LHCN-M2 (cell line): ENCODE measurements around the gene MATR3. TPM values are rescaled to one million over a fixed set of nuclear protein-coding genes. Genes with fewer than 3 reads are reported as not detected.
A peak's percentile ranks its signal among the peaks of the same experiment; 100 is the strongest.
"Not testable (repeated sequence)": the region's sequence is repeated elsewhere in the genome, so short reads cannot be mapped to it uniquely, and the experiment has no call there.

Experiments
- DNase-seq: peaks from one replicate; pipeline ENCODE4 v3.0.0-alpha.2; 2012; ENCODE audit warnings: low read depth
- polyA plus RNA-seq: library from polyadenylated mRNA; unstranded; fragments of >200 nt; gene quantifications from one replicate; pipeline ENCODE4 v1.2.1, GENCODE V29; 2012; ENCODE audit warnings: missing spikeins
- total RNA-seq: library from RNA; depleted of rRNA; stranded (reverse); fragments of >200 nt; gene quantifications from 2 replicates; pipeline ENCODE4 v1.2.3, GENCODE V29; 2014; rRNA removed

The MATR3 gene
- 268 and 269 TPM in 2 replicates for total RNA-seq
- polyA plus RNA-seq = 101 TPM

DNA sequence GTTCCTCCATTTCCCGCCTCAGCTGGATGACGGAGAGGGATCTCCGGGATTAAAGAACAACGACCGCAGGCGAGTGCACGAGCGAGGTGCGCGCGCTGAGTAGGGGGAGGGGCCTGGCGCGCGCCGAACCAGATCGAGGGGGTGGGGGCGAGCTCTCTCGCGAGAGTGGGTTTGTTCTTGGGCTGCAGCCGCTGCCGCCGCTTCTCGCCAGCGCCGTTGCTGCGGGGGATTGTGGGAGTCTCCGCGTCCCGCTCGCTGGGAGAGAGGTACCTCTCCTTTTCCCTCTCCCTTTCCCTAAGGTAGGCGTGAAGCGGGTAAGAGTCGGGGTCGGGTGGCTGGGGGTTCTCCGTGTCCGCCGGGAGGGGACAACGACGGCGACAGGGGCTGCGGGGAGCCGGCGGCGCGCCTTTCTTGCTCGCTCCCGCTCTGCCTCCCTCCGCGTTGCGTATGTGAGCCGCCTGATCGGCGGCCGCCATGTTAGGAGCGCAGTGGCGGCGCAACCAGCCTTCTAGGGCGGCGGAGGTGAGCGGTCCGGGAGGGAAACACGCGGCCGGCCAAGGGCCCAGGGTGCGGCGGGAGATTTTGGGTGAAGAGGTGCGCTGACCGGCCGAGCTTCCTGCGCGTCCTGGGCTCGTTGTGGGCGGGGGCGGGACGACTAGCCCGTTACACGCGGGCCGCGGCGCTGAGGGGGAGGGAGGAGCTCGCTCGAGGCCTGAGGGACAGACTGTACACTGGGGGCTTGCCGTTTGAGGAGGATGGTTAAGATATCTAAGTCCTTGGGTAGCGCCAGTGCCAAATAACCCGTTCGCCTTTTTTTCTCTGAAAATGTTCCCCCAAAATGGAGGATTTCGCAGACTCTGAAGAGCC lies at the start of gene MATR3:
MATR3 (plus strand) TSS at position 234 of the 867 bp plus-strand sequence. CDS start 13,676 bp downstream, outside the sequence.
- peak; percentile 97 for DNase-seq

GRCh38 chr5:139245637-139246339 lies 47.8 kb upstream of the MATR3 start:
- no peak for DNase-seq

- peak; percentile 69 for DNase-seq
Observed at GRCh38 chr5:139246394-139246793, 47.1 kb upstream of the MATR3 start.

DNA sequence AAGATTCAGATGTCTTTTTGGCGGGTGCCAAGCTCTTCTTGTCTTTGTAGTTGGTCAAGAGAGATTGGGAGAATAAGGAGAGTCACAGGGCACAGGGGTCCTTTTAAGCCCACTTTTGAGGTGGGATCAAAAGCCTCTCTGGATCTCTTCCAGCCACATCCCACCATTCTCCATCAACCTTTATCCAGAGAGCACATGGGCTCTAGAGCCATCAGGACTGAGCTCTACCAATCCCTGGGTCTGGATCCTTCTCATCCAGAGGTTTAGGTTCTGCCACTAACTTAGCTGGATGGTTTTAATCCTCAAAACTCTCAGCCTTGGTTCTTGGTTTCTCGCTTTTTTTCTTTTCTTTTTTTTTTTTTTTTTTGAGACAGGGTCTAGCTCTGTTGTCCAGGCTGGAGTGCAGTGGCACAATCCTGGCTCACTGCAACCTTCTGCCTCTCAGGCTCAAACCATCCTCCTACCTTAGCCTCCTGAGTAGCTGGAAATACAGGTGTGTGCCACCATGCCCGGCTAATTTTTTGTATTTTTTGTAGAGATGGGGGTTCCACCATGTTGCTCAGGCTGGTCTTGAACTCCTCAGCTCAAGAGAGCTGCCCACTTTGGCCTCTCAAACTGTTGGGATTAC lies 44.6 kb upstream of the MATR3 start:
- no peak for DNase-seq

DNA sequence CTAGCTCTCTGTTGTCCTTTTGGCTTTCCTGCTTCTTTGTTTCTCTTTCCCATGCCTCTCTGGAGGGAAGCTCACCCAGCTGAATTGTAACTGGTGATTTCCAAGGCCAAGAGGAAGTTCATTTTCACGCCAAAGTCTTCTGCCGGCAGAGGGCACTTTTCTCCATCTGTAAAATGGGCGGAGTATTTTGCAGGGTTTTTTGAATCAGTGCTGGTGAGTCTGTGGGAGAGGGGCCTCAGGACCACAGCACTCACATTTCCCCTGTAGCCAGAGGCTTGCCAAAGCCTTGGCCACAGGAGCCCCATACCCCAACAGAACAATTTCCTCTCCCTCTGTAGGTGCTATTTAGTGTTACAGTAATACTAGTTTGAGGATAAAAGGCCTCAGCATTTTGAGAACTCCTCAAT lies 42.3 kb upstream of the MATR3 start:
- no peak for DNase-seq

- DNase-seq = no peak
Observed at GRCh38 chr5:139251695-139252288, 41.7 kb upstream of the MATR3 start.

DNA sequence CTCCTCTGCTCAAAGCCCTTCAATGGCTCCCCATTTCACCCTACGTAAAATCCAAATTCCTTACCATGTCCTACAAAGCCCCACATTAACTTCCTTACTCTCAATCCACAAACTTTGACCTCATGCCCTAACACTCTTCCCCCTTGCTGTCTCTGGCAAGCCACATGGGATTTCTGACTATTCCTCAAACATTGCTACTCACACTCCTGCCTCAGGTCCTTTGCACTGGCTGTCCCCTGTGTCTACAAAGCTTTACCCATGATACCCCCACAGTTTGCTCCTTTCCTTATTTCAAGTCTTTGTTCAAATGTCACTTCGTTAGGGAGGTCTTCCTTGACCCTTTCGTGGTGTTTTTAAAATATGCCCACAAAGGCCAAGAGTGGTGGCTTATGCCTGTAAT lies 40.4 kb upstream of the MATR3 start:
- DNase-seq = no peak

DNA sequence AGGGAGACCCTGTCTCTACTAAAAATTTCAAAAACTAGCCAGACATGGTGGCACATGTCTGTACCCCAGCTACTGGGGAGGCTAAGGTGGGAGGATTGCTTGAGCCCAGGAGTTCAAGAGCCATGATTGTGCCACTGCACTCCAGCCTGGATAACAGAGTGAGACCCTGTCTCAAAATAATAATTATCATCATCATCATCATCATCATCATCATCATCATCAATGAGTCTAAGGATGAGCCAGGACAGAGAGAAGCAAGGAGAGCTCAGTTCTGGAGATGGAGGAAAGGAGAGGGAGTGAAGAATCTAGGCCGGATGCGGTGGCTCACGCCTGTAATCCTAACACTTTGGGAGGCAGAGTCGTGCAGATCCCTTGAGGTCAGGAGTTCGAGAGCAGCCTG lies 36.7 kb upstream of the MATR3 start:
- no peak for DNase-seq

GRCh38 chr5:139262059-139262741 lies 31.3 kb upstream of the MATR3 start:
- DNase-seq = no peak

DNA sequence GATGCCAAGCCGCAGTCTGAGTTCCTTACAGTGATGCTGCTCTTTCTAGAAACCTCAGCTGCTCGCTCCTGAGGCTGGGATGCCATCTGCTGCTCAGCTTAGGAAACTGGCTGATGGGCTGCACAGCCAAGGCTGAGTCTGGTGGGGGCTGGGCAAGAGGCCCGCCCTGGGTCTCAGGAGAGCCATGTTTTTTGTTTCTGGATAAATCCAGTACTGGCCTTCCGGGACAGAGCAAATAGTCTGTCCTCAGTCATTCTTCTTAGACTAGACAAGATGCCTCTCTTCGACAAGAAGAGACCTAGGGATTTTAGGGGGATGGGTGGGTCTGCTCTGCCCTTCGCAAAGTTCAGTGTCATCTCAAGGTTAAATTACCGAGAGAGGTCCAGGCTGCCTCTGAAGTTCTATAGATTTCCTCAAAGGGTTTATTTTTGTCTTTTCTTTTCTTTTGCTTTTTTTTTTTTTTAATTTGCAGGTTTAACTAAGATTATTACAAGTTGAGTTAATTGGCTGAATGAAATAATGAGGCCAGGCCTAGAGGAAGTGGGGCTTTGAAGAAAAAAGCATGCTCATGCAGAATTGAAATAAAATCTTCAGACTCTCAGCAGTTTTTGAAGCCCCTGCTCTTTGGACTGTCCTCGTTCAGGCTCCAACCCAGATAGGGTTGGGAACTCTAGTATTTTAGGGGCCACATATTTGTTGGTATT lies 30.6 kb upstream of the MATR3 start:
- peak; percentile 86 for DNase-seq

- peak; percentile 26 for DNase-seq
Observed at GRCh38 chr5:139263536-139263935, 30.0 kb upstream of the MATR3 start.

DNA sequence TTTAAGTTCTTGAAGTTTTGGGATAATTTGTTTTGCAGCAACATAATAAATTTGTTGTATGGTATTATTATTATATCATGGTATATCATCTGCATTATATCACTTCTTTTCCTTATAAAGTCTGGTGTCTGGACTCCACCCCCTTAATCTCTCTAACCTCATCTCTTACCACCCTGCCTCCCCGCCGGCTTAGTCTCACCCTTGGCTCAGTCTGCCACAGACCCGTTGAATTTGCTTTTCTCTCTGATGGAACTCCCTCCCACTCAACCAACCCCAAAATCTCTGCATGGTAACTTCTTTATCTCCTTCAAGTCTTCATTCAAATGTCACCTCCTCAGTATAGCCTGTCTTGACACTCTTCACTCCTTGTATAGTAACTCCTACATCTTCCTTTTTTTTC lies 29.6 kb upstream of the MATR3 start:
- DNase-seq = no peak

GRCh38 chr5:139265001-139265400 lies 28.5 kb upstream of the MATR3 start:
- no peak for DNase-seq

GRCh38 chr5:139266236-139266635 lies 27.3 kb upstream of the MATR3 start:
- DNase-seq = no peak

DNA sequence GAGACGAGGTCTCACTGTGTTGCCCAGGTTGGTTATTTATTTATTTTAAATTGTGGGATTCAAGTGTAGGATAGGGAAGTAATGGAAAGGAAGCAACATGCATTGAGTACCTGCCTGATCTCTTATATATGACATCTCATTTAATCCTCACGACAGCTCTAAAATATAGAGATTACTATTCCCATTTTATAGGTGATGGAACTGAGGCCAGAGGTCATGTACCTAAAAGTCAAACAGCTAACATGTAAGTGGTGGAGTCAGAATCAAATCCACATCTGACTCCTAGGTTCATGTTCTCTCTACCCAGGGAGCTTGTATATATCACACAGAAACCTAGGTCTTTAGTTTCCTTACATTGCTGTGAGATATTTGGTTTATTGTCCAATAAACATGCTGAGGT lies 26.1 kb upstream of the MATR3 start:
- DNase-seq = no peak

- no peak for DNase-seq
Observed at GRCh38 chr5:139268364-139269202, 25.0 kb upstream of the MATR3 start.

GRCh38 chr5:139270718-139271117 lies 22.8 kb upstream of the MATR3 start:
- DNase-seq = not testable (repeated sequence)

DNA sequence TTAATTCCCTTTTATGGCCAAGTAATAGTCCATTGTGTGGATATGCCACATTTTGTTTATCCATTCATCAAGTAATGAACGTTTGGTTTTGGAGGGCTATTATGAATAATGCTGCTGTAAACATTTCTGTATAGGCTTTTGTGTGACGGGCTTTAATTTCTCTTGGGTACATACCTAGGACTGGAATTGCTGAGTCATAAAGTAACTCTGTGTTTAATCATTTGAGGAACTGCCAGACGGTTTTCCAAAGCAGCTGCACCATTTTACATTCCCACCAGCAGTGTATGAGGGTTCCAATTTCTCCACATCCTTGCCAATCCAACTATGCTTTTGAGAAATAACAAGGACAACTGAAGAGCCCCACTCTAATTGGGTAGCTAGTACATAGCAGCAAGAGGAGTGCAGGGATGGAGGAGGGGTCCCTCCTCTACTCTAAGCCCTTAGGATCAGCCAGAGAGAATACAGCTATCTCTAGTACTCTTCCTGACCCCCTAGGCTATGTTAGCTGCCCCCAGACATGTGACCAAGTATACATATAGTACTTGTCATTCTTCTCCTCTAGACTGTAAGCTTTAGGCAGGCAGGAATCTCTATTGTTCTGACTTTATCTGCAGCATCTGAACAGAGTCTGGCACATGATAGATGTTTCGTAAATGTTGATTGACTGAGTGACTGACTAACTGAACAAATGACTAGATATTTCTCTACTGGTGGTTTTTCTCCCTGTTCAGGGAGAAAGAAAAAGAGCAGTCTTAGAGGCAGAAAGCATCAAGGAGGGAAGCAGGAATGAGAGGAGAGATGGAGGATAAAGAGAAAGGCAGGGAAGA lies 22.1 kb upstream of the MATR3 start:
- DNase-seq = peak; percentile 92
